Glutamatergic neuron (in vitro differentiated cells): ENCODE measurements around the gene MIP. TPM values are rescaled to one million over a fixed set of nuclear protein-coding genes. Genes with fewer than 3 reads are reported as not detected.
"Not testable (repeated sequence)": the region's sequence is repeated elsewhere in the genome, so short reads cannot be mapped to it uniquely, and the experiment has no call there.

Experiments used
- DNase-seq: peaks from one replicate; pipeline ENCODE4 v3.0.0; 2022
- H3K27ac Mint-ChIP-seq: one replicate; pipeline ENCODE4 v1.8.0; 2020; ENCODE audit warnings: mild to moderate bottlenecking, mixed read lengths, inconsistent platforms; ENCODE audit not compliant: unreplicated experiment
- H3K27me3 Mint-ChIP-seq: one replicate; pipeline ENCODE4 v1.8.0; 2020; ENCODE audit warnings: mild to moderate bottlenecking, moderate library complexity, mixed read lengths, inconsistent platforms; ENCODE audit not compliant: unreplicated experiment
- H3K36me3 Mint-ChIP-seq: one replicate; pipeline ENCODE4 v1.8.0; 2020; ENCODE audit warnings: mild to moderate bottlenecking, mixed read lengths, inconsistent platforms; ENCODE audit not compliant: unreplicated experiment
- H3K4me1 Mint-ChIP-seq: one replicate; pipeline ENCODE4 v1.8.0; 2020; ENCODE audit warnings: mild to moderate bottlenecking, low read depth, mixed read lengths, inconsistent platforms; ENCODE audit not compliant: unreplicated experiment
- H3K4me3 Mint-ChIP-seq: one replicate; pipeline ENCODE4 v1.8.0; 2020; ENCODE audit warnings: mild to moderate bottlenecking, mixed read lengths, inconsistent platforms; ENCODE audit not compliant: unreplicated experiment
- H3K9me3 Mint-ChIP-seq: one replicate; pipeline ENCODE4 v1.8.0; 2020; ENCODE audit warnings: mild to moderate bottlenecking, moderate library complexity, mixed read lengths, inconsistent platforms; ENCODE audit not compliant: unreplicated experiment
- CTCF ChIP-seq: fragments of 200-600 bp; sonication (generic); IDR thresholded peaks from one replicate; pipeline ENCODE4 v1.5.0; 2021; ENCODE audit not compliant: partially characterized antibody, unreplicated experiment
- total RNA-seq: library from RNA; stranded (reverse); fragmentation: NEBNext Ultra II Directional; extraction: Animal tissue kit (Norgen Biotek cat#: 25700); gene quantifications from one replicate; pipeline ENCODE4 v1.2.1, GENCODE V29; 2021; ENCODE audit not compliant: unreplicated experiment

MIP gene
- total RNA-seq, 1 donor from 2014 or later, result not detected

- no peaks in the 10 kb centered on the region for H3K9me3 Mint-ChIP-seq
These were observed 45.5 kb downstream of the MIP start for GRCh38 chr12:56408799-56409417.

GRCh38 chr12:56404227-56404626 is 50.2 kb downstream of the MIP start:
- not testable (repeated sequence) for DNase-seq, H3K4me1 Mint-ChIP-seq, H3K9me3 Mint-ChIP-seq, H3K36me3 Mint-ChIP-seq, H3K4me3 Mint-ChIP-seq, H3K27me3 Mint-ChIP-seq, H3K27ac Mint-ChIP-seq

More at GRCh38 chr12:56408799-56409417, 45.5 kb downstream of the MIP start:
- no peak for DNase-seq
- Mint-ChIP-seq H3K36me3 (peaks cover 4% of the 10 kb centered on the region), H3K4me3 (no peak overlapping the region), H3K27me3 (no peaks in the 10 kb centered on the region), H3K27ac (no peak overlapping the region), H3K4me1 (no peaks in the 10 kb centered on the region)
- TF ChIP-seq CTCF, result no peak

- not testable (repeated sequence) for H3K4me3 Mint-ChIP-seq, H3K4me1 Mint-ChIP-seq, H3K9me3 Mint-ChIP-seq, H3K27ac Mint-ChIP-seq, H3K27me3 Mint-ChIP-seq, DNase-seq, H3K36me3 Mint-ChIP-seq
These were observed 52.8 kb downstream of the MIP start for GRCh38 chr12:56401612-56402011.

GRCh38 chr12:56401125-56401524 is 53.3 kb downstream of the MIP start:
- H3K4me1 Mint-ChIP-seq, H3K27ac Mint-ChIP-seq, DNase-seq, H3K36me3 Mint-ChIP-seq, H3K4me3 Mint-ChIP-seq, H3K27me3 Mint-ChIP-seq, H3K9me3 Mint-ChIP-seq: not testable (repeated sequence)

Other genes with a start within 250 kb of the MIP start
- gene RNF41, start 232.7 kb downstream of the MIP start, total RNA-seq, result 72.6 TPM
- gene NABP2, start 230.3 kb downstream of the MIP start, total RNA-seq, result 42.6 TPM
- gene SLC39A5, start 224.6 kb downstream of the MIP start, total RNA-seq, result 0.61 TPM
- 49.1 TPM for gene ANKRD52, start 196.3 kb downstream of the MIP start, total RNA-seq
- 18.9 TPM for gene COQ10A, start 187.7 kb downstream of the MIP start, total RNA-seq
- 257 TPM for gene CS, start 154.3 kb downstream of the MIP start, total RNA-seq
- gene CNPY2, start 138.7 kb downstream of the MIP start, total RNA-seq, result 141 TPM
- 101 TPM for gene PAN2, start 120.7 kb downstream of the MIP start, total RNA-seq
- gene IL23A, start 115.8 kb downstream of the MIP start, total RNA-seq, result 0.42 TPM
- gene STAT2, start 94.5 kb downstream of the MIP start, total RNA-seq, result 74.7 TPM
- gene APOF, start 91.8 kb downstream of the MIP start, total RNA-seq, result not detected
- 17.9 TPM for gene TIMELESS, start 5.2 kb downstream of the MIP start, total RNA-seq
- 3.6 TPM for gene SPRYD4, start 13.9 kb upstream of the MIP start, total RNA-seq
- 0.91 TPM for gene GLS2, start 33.5 kb upstream of the MIP start, total RNA-seq
- 10.2 TPM for gene RBMS2, start 67.2 kb upstream of the MIP start, total RNA-seq
- gene BAZ2A, start 175.7 kb upstream of the MIP start, total RNA-seq, result 196 TPM
- 735 TPM for gene ATP5F1B, start 191.3 kb upstream of the MIP start, total RNA-seq
- 180 TPM for gene PTGES3, start 233.6 kb upstream of the MIP start, total RNA-seq